LHCN-M2 (cell line): ENCODE data around the gene ARHGDIA. TPM values are rescaled to one million over a fixed set of nuclear protein-coding genes. Genes with fewer than 3 reads are reported as not detected.
A peak's percentile ranks its signal among the peaks of the same experiment; 100 is the strongest.

Experiments used
- DNase-seq: peaks from one replicate; pipeline ENCODE4 v3.0.0-alpha.2; 2012; ENCODE audit warnings: low read depth
- total RNA-seq: library from RNA; depleted of rRNA; stranded (reverse); fragments of >200 nt; gene quantifications from 2 replicates; pipeline ENCODE4 v1.2.3, GENCODE V29; 2014

Gene ARHGDIA
- total RNA-seq, 1 experiment from 2014 or later = 305 TPM

GRCh38 chr17:81865733-81866439 lies 5.3 kb downstream of the ARHGDIA start:
- DNase-seq = no peak

GRCh38 chr17:81865358-81865732 lies 5.8 kb downstream of the ARHGDIA start:
- DNase-seq = no peak

- no peak for DNase-seq
Observed at GRCh38 chr17:81863833-81864768, 7.0 kb downstream of the ARHGDIA start.

GRCh38 chr17:81863123-81863675 lies 7.9 kb downstream of the ARHGDIA start:
- DNase-seq = no peak

GRCh38 chr17:81860756-81861568 lies 10.2 kb downstream of the ARHGDIA start:
- peak; percentile 100 for DNase-seq

GRCh38 chr17:81859906-81860755 lies 11.0 kb downstream of the ARHGDIA start, which contains the start of gene P4HB:
TSS of gene P4HB (minus strand) at chr17:81860535. CDS start at chr17:81860471, 64 bp downstream.
- DNase-seq = no peak

GRCh38 chr17:81858967-81859905 lies 11.9 kb downstream of the ARHGDIA start:
- DNase-seq = peak; percentile 33

GRCh38 chr17:81858170-81858966 lies 12.8 kb downstream of the ARHGDIA start:
- DNase-seq = peak; percentile 72

- no peak for DNase-seq
Observed at GRCh38 chr17:81854974-81855774, 16.0 kb downstream of the ARHGDIA start.

GRCh38 chr17:81852237-81852636 lies 18.9 kb downstream of the ARHGDIA start:
- no peak for DNase-seq

- no peak for DNase-seq
Observed at GRCh38 chr17:81851423-81851822, 19.7 kb downstream of the ARHGDIA start.

GRCh38 chr17:81849457-81849856 lies 21.7 kb downstream of the ARHGDIA start:
- no peak for DNase-seq

GRCh38 chr17:81846743-81847689 lies 24.1 kb downstream of the ARHGDIA start:
- no peak for DNase-seq

GRCh38 chr17:81845881-81846742 lies 25.0 kb downstream of the ARHGDIA start:
- DNase-seq = no peak

- no peak for DNase-seq
Observed at GRCh38 chr17:81845361-81845760, 25.8 kb downstream of the ARHGDIA start.
